ENCODE data around the gene ADRA2B.

ADRA2B gene

GRCh38 chr2:96117701-96118588, 1.6 kb upstream of the ADRA2B start:
- DNase-seq (ENCODE audit: low read depth in 2 of 2): no peak

DNA sequence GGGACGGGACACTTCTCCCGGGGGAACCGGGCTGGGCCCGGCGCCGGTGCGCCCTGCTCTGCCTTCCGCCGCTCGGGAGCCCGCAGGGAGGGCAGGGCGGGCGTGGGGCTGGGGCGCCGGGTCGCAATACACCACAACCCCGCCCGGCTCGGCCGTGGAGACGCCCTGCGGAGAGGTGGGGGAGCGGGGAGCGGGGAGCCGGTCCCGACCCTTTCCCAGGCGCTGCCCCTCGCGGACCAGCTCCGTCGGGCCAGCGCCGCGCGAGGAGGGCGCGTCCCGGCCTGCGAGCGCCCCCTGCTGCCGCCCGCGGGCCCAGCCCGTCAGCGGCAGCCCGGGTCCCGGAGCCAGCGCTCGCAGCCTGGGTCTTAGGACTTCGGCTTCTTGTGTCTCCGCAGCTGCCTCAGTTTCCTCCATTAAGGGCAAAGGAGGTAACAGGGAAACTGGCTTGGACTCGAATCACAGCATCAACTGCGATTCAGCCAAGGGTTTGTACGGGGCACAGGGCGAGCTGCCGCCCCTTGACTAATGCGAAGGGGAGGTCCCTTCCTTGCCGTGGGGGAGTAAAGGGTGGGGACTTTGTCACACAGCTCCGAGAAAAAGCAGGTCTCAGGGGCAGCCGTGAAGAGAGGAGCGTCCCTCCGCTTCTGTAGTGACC, 635 bp upstream of the ADRA2B start:
- DNase-seq (ENCODE audit: low read depth in 2 of 2): no peak

GRCh38 chr2:96115631-96116423, 544 bp downstream of the ADRA2B start:
- no peak for DNase-seq (ENCODE audit: low read depth in 2 of 2)

DNA sequence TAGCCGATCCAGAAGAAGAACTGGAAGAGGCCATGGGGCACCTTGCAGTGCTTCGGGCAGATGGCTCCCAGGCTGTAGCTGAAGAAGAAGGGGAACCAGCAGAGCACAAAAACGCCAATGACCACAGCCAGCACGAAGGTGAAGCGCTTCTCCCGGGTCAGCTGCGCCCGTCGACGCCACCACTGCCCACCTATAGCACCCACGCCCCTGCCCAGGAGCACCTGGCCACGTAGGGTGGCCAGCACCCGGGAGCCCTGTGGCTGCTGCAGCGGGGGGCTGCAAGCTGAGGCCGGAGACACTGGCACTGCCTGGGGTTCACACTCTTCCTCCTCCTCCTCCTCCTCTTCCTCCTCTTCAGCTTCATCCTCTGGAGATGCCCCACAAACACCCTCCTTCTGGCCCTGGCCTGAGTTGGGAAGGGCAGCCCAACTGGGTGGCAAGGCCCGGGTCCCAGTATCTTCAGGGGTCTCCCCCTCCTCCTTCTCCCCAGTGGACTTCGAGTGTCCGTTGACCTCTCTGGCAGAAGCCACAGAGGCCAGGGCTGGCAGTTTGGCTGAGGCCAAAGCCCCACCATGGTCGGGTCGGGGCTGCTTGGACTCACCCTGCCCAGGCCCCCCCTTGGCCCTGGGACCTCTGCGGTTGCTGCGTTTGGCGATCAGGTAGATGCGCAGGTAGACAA, 1.3 kb downstream of the ADRA2B start:
- no peak for DNase-seq (ENCODE audit: low read depth in 2 of 2)

- no peak for DNase-seq (ENCODE audit: low read depth in 2 of 2)
These were observed 1.8 kb downstream of the ADRA2B start for GRCh38 chr2:96114546-96114902.

DNA sequence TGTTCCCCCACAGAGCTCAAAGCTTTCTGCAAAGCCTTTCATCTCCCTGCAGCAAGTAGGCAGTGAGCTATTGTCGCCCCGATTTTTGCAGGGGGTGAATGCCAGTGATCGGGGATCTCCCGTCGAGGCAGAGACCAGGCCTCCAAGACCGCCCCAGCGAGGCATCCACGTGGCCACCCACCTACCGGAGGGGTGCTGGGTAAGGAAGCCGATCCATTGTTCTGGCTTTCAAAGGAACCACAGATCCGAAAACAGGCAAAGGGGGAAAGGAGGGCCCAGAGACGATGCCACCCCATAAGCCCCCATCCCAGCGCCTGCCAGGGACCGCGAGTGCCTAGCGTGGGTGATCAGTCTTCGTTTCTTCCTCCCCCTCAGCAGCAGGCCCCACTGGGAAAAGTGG, 2.4 kb downstream of the ADRA2B start:
- DNase-seq (ENCODE audit: low read depth in 2 of 2): no peak

GRCh38 chr2:96113367-96113677, 3.0 kb downstream of the ADRA2B start:
- DNase-seq (ENCODE audit: low read depth in 2 of 2): no peak

- no peak for DNase-seq (ENCODE audit: low read depth in 2 of 2)
These were observed 3.6 kb downstream of the ADRA2B start for GRCh38 chr2:96112501-96113366.

- DNase-seq (ENCODE audit: low read depth in 2 of 2): no peak
These were observed 4.4 kb downstream of the ADRA2B start for GRCh38 chr2:96111823-96112500.

GRCh38 chr2:96111257-96111640, 5.1 kb downstream of the ADRA2B start:
- DNase-seq (ENCODE audit: low read depth in 2 of 2): no peak

DNA sequence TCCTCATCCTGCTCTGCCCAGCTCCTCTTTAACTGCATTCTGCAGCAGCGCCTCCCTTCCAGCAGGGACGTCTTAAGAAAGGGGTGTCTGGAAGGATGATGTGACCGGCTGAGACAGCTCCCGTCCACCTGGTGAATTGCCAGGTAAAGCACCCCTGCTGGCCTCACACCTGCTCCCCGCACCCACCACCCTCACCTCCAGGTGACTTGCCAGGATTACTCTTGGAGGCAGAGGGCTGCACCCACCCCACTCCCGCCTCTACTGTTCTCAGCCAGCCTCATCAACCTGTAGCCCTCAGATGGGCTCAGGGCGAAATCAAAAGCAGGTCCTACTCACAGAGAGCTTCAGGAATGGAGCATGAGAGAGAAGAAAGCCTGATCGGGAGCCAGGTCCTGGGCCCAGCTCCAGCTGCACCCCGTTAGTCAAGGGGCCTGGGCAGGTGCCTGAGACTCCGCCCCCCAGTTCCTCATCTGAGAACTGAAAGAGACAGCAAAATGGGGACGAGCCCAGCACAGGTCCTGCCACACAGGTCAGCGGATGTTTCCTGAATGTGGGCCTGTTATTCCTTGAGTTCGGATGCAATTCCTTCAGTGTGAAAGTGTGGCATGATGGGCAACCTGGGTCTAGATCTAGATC, 5.6 kb downstream of the ADRA2B start:
- DNase-seq (ENCODE audit: low read depth in 2 of 2): no peak

DNA sequence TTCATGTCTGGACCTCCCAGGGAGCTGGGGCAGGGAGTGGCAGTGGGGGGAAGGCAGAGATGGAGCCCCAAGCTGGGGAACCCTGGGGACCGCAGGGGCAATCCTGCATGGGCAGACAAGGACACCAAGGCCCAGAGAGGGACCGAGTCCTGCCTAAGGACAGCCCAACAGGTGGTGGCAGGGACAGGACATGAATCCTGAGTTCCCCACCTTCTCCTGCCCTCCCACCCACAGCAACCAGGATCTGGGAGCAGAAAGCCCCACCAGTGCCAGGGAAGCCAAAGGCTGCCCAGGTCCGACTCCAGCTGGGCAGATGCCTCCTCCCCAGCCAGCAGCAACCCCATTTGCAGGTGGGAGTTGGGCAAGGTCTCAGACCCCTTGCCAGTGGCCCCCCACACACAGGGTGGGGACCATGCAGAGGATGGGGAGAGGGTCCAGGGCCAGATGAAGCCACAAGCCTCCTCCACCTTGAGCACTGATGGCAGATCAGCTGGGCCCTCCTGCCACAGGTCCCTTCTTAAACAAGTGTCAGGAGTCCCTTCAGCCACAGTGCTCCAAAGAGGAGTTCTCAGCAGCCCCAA, 6.3 kb downstream of the ADRA2B start:
- no peak for DNase-seq (ENCODE audit: low read depth in 2 of 2)

- DNase-seq (ENCODE audit: low read depth in 2 of 2): no peak
These were observed 7.0 kb downstream of the ADRA2B start for GRCh38 chr2:96109361-96109680.

DNA sequence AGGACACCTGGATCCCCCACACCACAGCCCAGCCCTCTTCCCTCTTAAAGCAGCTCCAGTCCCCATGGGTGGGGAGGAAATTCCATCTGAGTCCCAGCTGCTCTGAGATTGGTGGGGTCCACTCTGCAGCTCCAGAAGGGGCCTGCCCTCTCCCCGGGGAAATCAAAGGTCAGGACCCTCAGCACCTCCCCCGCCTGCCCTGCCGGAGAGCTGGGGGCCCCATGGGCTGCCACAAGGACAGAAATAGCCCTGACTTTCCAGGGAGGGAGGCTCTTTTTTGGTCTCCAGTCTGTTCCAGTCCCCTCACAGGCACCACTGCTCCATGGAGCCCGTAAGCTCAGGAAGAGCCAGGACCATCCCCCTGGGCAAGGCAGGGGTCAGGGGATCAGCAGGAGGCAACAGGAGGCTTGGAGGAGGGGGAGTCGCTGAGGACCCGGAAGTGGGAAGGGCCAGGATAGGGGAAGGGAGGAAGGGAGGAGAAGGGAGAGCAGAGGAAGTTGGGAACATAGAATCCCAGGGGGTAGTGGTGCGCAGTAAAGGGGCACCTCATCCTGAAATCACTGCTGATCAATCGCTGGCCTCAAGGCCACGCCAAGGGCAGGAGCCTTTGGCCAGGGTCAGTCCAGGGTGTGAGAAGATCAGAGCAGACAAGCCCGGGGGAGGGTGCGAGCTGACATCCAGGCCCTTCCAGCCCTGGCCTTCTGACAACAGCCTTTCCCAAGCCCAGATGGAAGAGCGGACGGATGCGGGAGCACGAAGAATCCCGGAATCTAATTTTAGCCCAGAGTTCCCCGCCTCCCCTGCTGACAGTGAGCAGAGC, 7.6 kb downstream of the ADRA2B start:
- no peak for DNase-seq (ENCODE audit: low read depth in 2 of 2)

DNA sequence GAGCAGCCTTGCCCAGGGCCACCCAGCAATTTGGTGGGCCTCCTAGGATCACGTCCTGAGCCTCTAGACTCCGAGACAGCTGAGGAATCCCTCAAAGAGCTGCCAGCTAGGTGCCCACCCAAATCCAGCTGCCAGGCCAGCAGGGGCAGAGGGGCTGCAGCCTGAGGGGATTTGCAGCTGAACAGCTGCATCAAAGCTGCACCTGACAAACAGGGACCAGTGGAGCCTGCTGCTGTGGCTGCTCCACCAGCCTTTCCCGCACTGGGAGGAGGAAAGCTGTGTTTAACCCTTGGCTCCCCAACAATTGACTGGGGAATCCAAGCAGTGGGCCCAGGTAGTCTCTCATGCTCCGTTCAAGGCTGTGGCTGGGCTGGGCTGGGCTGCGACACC, 8.2 kb downstream of the ADRA2B start:
- no peak for DNase-seq (ENCODE audit: low read depth in 2 of 2)

- DNase-seq (ENCODE audit: low read depth in 2 of 2): no peak
These were observed 8.7 kb downstream of the ADRA2B start for GRCh38 chr2:96107708-96108065.

- no peak for DNase-seq (ENCODE audit: low read depth in 2 of 2)
These were observed 9.2 kb downstream of the ADRA2B start for GRCh38 chr2:96106991-96107707.

- no peak for DNase-seq (ENCODE audit: low read depth in 2 of 2)
These were observed 10.2 kb downstream of the ADRA2B start for GRCh38 chr2:96105994-96106715.

Data from stimulated activated CD4-positive, alpha-beta T cell treated with anti-CD3 and anti-CD28 coated beads, Interleukin-1b, Interleukin-23, amount 100 ng/mL, for 1 hour (primary cell).